ENCODE data around the gene SORBS2.

SORBS2 gene

DNA sequence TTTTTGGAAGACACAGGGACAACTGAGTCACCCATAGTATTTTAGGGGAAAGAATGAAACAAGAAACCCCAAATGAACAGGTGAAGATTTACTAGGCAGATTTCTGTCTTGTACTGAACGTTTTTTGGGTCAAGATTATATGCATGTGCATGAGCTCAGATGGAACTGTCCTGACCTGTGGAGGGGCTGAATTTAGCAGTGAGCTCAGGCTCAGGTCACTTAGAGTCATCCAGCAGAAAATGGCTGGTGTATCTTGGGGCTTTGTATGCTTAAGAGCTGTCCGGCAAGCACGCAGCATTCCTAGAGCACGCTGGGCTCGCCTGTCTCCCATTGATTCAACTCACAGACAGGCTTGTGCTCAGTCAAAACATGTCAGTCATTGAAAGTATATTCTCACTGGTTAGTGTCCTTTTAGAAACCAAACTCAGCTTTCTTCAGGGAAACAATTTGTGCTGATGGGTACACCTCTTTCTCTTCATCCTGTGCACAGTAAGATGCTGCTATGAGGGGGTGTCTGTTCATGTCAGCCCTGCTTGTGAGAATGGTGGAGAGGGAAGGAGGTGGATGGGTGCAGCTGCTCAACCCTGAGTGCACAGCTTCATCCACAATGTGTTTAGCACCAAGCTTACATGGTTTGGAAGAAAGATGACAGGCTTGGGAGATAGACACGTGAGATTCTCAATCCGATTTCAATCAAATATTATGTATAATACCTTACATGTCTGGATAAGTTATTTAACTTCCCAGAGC, 229.2 kb downstream of the SORBS2 start:
- no peaks in the 10 kb centered on the region for H3K9me3 Mint-ChIP-seq
- peaks cover 13% of the 10 kb centered on the region for H3K4me1 Mint-ChIP-seq
- H3K27me3 Mint-ChIP-seq = peaks cover 47% of the 10 kb centered on the region
- DNase-seq (no peak), ATAC-seq (no peak)
- H3K27ac Mint-ChIP-seq = no peak overlapping the region
- H3K36me3 Mint-ChIP-seq (ENCODE audit: low read depth) = no peaks in the 10 kb centered on the region
- no peak overlapping the region for H3K4me3 Mint-ChIP-seq

DNA sequence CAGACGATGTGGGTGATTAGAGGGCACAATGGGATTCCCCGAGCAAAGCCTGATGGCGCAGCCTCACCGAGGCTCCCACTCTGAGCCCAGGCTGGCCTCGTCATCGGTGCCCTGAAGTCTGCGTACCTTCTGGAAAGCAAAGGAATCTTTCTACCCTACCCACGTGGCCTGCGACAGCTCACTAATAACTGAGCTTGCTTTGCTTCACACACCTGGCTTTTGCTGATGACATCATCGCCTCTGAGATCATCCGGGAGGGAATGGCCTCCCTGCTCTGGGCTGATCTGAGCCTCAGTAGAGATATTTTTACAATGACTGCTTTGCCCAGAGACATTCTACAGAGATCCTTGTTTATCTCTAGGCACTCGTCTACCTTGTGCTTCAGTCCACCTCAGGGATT, 231.3 kb downstream of the SORBS2 start:
- Mint-ChIP-seq H3K9me3 (no peaks in the 10 kb centered on the region), H3K36me3 (ENCODE audit: low read depth) (no peaks in the 10 kb centered on the region), H3K4me1 (no peaks in the 10 kb centered on the region), H3K27me3 (peaks cover 37% of the 10 kb centered on the region), H3K27ac (no peak overlapping the region), H3K4me3 (no peak overlapping the region)
- no peak for DNase-seq
- ATAC-seq = no peak

DNA sequence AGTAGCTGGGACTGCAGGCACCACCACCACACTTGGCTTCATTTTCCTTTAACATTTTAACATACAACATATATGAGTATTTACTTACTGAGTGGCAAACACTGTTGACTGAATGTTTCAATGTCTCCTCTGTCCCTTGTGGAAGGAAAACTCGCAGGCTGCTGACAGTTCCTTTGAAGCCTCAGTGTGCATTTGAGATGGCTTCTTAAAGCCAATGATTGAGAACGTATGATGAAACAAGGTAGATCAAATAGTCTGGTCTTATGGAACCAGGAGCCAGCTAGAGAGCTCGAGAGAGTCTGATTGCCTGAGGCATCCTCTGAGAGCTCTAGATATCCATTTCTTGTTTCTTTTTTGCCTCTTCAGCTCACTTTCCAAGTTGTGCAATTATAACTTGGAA, 233.7 kb downstream of the SORBS2 start:
- Mint-ChIP-seq H3K9me3 (no peaks in the 10 kb centered on the region), H3K27me3 (peaks cover 36% of the 10 kb centered on the region), H3K27ac (no peak overlapping the region), H3K4me1 (no peaks in the 10 kb centered on the region), H3K36me3 (ENCODE audit: low read depth) (no peaks in the 10 kb centered on the region), H3K4me3 (no peak overlapping the region)
- DNase-seq (no peak), ATAC-seq (no peak)

DNA sequence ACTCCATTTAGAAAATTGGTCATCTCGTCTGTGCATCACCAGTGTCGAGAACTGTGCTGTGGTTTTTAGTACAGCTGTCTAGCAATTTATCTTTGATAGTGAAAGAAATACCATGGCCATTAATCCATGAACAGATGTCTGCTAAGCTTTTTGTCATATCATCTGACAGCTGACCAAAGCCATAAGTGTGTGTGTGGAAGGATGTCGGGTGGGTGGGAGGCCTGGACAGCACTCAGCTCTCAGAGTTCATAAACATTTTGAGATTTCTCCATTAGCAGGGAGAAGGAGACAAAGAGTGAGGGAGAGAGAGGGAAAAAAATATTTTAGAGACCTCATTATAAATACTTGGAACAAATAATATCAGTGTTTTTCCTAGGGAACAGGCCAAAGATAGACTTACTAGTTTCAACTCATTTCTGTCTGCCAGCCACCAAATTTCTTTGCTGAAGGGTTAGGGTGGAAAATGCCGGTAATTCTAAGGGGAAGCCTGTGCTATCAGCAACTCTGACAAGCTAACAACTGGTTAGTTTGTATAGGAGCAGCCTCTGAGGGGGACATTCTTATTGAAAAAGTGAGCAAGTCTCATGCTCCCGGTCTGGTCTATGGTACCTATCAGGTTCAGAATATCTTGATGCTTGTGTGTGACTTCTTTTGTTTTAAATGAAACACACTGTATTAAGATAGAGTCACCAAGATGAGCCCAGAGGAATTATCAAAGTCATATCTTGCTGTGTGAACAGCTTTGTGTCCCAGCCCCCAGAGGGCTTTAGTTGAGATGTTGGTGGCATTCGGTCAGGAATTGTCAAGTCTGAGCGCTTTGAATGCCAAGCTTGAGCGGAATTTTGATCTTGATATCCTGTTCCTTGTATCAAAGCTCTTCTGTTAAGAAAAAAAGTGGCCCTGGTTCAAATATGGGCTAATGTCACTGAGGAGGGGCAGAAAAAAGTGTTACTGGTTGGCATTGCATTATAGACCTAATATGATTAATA, 234.7 kb downstream of the SORBS2 start:
- Mint-ChIP-seq H3K4me1 (no peaks in the 10 kb centered on the region), H3K9me3 (no peaks in the 10 kb centered on the region), H3K27me3 (peaks cover 32% of the 10 kb centered on the region), H3K4me3 (no peak overlapping the region), H3K36me3 (ENCODE audit: low read depth) (no peaks in the 10 kb centered on the region), H3K27ac (no peak overlapping the region)
- no peak for ATAC-seq
- no peak for DNase-seq

DNA sequence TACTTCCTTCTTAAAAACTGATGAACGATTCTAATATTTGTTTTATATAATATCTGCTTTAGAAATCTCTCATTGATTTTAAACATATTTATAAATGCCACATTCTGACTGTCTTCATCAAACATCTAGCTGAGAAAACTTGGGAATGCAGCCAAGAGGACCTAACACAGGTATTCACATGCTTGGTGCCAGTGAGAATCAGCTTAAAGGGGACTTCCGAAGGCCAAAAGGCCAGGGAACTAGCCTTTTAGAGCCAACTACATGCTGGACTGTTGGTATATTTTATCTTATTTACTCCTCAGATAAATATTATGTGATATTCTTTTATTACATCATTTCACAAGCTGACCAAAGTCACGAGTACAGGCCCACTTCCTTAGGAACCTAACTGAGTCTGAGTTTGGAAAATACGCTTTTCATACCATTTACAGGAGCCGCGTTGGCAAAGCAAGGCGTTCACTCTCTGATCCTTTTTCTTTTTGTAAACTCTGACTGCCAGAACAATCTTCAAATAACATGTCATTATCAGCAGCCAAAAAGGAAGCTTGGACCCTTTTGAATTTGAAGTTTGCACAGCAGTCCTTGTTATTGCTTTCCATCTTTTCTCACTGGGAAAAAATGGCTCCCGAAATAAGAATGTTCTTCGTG, 235.6 kb downstream of the SORBS2 start:
- ATAC-seq (no peak), DNase-seq (no peak)
- H3K9me3 Mint-ChIP-seq = no peaks in the 10 kb centered on the region
- no peaks in the 10 kb centered on the region for H3K4me1 Mint-ChIP-seq
- peaks cover 30% of the 10 kb centered on the region for H3K27me3 Mint-ChIP-seq
- H3K4me3 Mint-ChIP-seq = no peak overlapping the region
- no peaks in the 10 kb centered on the region for H3K36me3 Mint-ChIP-seq (ENCODE audit: low read depth)
- H3K27ac Mint-ChIP-seq = no peak overlapping the region

DNA sequence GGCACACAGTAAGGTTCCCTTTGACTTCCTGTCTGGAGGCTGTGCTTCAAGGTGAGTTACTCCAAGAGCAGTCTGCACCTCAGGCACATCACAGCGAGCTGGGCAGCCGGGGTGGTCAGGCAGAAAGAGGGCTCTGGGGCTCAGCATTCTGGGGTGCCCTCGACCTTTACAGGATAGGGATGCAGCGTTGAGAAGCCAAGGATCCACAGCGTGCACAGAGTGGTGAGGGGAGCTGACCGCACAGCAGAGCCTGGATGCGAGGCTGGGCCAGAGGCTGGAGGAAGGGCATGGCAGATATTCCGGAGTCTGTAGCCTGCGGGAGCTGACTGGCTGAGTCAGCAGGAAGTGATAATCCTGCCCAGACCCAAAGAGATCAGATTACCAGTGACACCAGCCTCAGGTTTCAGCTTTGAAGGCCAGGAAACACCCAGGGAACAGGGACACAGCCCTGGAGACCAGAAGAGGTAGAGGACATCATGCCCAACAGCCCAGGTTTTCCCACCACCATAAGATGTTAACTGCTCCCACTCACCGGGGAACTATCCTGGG, 238.3 kb downstream of the SORBS2 start:
- Mint-ChIP-seq H3K27ac (no peak overlapping the region), H3K9me3 (no peaks in the 10 kb centered on the region), H3K36me3 (ENCODE audit: low read depth) (no peaks in the 10 kb centered on the region), H3K4me3 (no peak overlapping the region), H3K4me1 (no peaks in the 10 kb centered on the region), H3K27me3 (peaks cover 28% of the 10 kb centered on the region)
- DNase-seq (no peak), ATAC-seq (no peak)

DNA sequence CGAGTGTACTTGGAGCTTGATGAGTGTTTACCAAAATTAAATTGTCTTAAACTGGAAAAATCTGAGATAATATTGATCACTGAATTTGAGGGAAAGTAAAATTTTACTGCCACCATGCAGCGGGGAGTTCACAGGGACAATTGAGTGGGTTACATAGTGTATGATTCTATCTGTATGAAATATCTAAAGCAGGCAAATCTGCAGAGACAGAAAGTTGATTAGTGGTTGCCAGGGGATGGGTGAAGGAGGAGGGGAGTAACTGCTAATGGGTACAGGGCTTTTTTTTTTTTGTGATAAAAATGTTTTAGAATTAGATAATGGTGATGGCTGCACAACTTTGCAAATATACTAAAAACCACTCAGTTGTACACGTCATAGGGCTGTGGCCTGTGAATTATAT, 241.3 kb downstream of the SORBS2 start:
- Mint-ChIP-seq H3K4me1 (no peaks in the 10 kb centered on the region), H3K27me3 (peaks cover 21% of the 10 kb centered on the region), H3K27ac (no peak overlapping the region), H3K9me3 (no peaks in the 10 kb centered on the region), H3K4me3 (no peak overlapping the region), H3K36me3 (ENCODE audit: low read depth) (no peaks in the 10 kb centered on the region)
- no peak for ATAC-seq
- DNase-seq = no peak

DNA sequence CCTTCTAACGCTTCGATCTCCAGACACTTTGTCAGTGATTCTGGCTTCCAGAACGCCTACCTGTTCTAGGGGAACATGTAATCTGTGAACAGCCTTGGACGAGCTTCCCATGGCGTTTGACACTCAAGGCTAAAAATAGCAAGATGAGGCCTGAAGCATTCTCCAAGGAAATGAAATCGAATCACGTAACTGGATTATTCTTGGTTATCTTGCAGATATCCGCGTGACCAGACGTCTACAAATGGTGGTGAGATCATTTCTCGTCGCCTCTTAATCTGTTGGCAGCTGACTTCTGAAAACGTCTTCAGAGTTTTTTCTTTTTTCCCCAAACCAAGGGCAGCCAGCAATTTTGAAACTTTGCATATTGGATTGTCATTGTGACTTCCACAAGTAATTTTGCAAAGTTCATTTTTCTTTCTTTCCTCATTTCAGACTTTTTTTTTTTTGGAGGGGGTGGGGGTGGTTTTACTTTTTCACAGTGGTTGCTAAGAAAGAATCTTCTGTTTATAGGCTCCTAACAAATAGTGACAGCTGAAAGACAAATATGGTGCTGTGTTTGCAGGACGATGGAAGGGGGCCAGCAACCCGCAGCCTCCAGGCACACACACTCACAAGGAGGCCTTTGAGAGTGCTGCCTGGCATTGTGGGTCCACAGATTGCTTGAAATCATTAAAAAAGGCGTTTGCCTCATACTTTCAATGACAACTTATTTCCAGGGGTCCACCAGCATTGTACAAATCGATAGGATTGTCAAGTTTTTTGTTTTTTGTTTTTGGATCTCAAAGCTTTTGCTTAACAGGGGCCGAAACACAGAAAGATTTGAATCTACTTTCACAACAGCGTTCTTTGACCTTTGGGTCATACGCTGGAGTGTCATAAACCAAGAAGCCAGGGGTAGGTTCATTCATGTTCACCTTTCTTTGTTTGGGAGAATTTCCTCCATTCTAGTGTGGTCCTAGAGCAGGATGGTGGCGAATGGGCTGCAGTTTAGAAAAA, 244.3 kb downstream of the SORBS2 start:
- H3K4me1 Mint-ChIP-seq = no peaks in the 10 kb centered on the region
- H3K36me3 Mint-ChIP-seq (ENCODE audit: low read depth) = no peaks in the 10 kb centered on the region
- peaks cover 6% of the 10 kb centered on the region for H3K27me3 Mint-ChIP-seq
- no peak for ATAC-seq
- H3K4me3 Mint-ChIP-seq = no peak overlapping the region
- H3K27ac Mint-ChIP-seq = no peak overlapping the region
- no peaks in the 10 kb centered on the region for H3K9me3 Mint-ChIP-seq
- DNase-seq = no peak

DNA sequence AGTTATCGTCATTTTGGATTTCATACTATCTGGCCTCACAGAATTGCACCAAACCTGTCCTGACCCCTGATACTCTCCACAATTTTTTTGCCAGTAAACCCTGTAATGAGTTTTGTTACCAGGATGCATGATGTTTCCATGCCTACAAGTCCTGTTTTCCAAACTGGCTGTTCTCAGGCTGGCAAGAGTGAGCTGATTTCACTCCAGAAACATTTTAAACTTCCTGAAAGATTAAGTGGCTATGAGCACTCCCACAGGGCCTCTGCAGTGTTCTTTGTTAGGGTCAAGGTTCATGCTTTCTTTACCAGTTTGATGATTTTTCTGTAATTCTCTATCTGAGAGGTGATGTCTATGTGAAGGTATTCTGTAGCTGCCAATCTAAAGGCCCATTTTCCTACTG, 245.0 kb downstream of the SORBS2 start:
- Mint-ChIP-seq H3K4me3 (no peak overlapping the region), H3K36me3 (ENCODE audit: low read depth) (no peaks in the 10 kb centered on the region), H3K27ac (no peak overlapping the region), H3K27me3 (peaks cover 7% of the 10 kb centered on the region), H3K9me3 (no peaks in the 10 kb centered on the region), H3K4me1 (no peaks in the 10 kb centered on the region)
- ATAC-seq = no peak
- no peak for DNase-seq

DNA sequence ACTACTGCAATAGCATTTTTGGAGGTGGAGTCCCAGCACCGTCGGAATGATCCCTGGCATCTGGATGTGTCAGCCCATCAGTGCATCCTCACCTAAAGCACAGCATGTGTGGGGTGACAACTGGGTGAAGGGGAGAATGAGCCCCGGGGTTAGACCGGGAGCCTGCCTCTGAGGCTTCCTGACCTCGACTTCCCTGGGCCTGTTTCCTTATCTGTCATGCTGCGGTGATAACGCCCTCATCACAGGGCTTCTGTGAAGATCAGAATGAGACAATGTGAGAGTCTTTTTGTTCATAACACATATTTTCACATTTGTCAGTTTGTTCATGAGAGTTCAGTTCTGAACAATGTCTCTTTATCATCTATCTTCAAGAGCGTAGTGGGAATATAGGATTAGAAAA, 245.6 kb downstream of the SORBS2 start:
- no peak for ATAC-seq

DNA sequence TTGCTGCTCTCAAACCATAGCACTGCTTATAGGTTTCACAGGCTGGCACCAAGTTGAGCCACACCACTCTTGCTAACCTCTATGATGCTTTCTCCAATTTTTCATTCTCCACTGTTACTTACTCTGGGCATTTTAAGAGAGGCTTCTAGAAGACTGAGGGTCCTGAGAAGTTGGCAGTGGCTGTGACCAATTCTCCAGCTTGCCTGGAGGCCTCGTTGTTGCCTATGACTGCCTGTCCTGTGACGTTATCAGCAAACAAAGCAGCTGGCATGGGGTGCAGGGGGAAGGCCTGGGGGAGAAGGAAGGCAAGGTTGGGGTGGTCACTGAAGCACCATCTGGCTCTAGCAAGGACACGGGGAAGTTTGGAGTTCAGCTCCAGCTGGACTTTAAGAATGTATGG, 246.3 kb downstream of the SORBS2 start:
- H3K4me3 Mint-ChIP-seq = no peak overlapping the region
- H3K4me1 Mint-ChIP-seq = no peaks in the 10 kb centered on the region
- no peaks in the 10 kb centered on the region for H3K9me3 Mint-ChIP-seq
- DNase-seq (no peak), ATAC-seq (no peak)
- H3K27me3 Mint-ChIP-seq = peaks cover 11% of the 10 kb centered on the region
- H3K27ac Mint-ChIP-seq = no peak overlapping the region
- no peaks in the 10 kb centered on the region for H3K36me3 Mint-ChIP-seq (ENCODE audit: low read depth)

More for the DNA sequence above, 245.6 kb downstream of the SORBS2 start:
- Mint-ChIP-seq H3K27ac (no peak overlapping the region), H3K9me3 (no peaks in the 10 kb centered on the region), H3K4me1 (no peaks in the 10 kb centered on the region), H3K36me3 (ENCODE audit: low read depth) (no peaks in the 10 kb centered on the region), H3K27me3 (peaks cover 11% of the 10 kb centered on the region), H3K4me3 (no peak overlapping the region)
- DNase-seq = no peak

DNA sequence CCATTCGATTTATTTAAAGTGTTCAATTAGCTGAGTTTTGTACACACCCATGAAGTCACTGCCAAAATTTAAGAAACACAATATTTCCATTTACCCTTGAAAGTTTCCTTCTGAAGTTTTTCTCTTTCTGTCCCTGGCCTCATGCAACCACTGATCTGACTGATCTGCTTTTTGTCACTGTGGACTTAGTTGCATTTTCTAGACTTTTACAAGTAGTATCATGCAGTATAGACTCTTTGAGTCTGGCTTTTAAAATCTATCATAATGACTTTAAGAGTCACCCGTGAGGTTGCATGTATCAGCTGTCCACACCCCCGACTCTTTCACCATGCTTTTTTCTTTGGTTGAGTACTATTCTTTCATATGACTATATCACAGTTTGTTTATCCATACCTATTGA, 247.6 kb downstream of the SORBS2 start:
- no peak for ATAC-seq

DNA sequence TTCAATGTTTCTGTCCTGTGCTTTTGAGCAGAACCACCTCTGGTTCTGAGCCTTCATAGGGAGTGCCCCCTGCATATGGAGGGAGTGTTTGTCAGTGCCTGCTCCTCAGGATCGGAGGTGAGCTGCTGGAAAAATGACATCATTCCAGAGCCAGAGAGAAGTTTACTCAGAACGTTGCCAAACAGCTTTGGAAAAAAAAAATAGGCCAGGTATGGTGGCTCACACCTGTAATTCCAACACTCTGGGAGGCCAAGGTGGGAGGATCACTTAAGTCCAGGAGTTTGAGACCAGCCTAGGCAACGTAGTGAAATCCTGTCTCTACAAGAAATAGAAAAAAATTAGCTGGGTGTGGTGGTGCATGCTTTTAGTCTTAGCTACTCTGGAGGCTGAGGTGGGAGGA, 249.5 kb downstream of the SORBS2 start:
- Mint-ChIP-seq H3K4me1 (no peaks in the 10 kb centered on the region), H3K27me3 (peaks cover 20% of the 10 kb centered on the region), H3K27ac (no peak overlapping the region), H3K4me3 (no peak overlapping the region), H3K36me3 (ENCODE audit: low read depth) (no peaks in the 10 kb centered on the region), H3K9me3 (no peaks in the 10 kb centered on the region)
- no peak for ATAC-seq
- DNase-seq = no peak

More for the DNA sequence above, 247.6 kb downstream of the SORBS2 start:
- Mint-ChIP-seq H3K4me3 (no peak overlapping the region), H3K9me3 (no peaks in the 10 kb centered on the region), H3K4me1 (no peaks in the 10 kb centered on the region), H3K36me3 (ENCODE audit: low read depth) (no peaks in the 10 kb centered on the region), H3K27me3 (peaks cover 11% of the 10 kb centered on the region), H3K27ac (no peak overlapping the region)
- no peak for DNase-seq

All from activated naive CD8-positive, alpha-beta T cell treated with anti-CD3 and anti-CD28 coated beads, Interleukin-2, amount 50 U/mL, for 24 hours (primary cell).